ENCODE measurements around the gene LAMP2.

DNA sequence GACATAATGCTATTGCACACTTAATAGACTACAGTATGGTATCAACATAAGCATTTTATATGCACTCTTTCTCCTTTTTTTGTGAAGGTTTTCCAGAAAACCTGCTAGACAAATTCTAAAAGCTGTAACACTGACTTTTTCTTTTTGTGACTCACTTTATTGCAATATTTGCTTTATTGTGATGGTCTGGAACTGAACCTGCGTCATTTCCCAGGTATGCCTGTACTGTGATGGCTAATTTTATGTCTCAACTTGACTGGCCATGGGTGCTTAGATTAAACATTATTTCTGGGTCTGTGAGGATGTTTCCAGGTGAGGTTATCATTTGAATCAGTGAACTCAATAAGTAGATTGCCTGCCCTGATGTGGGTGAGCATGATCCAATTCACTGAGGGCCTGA, 35.5 kb upstream of the LAMP2 start:
- TF ChIP-seq CTCF (IDR thresholded peaks at IDR 0.05; ENCODE audit: low read length): no peak
- TF ChIP-seq EZH2 (IDR thresholded peaks at IDR 0.05; ENCODE audit: borderline replicate concordance, low read length): no peak

Data from OCI-LY1 (cell line).